Activated CD4-positive, alpha-beta T cell treated with anti-CD3 and anti-CD28 coated beads, Interleukin-2, amount 50 U/mL, for 48 hours (primary cell): ENCODE results near the gene ELL2.

ENCODE experiments used
- DNase-seq, 2 experiments: peaks; one replicate each; pipeline ENCODE4 v3.0.0-alpha.2; 2020

The ELL2 gene

DNA sequence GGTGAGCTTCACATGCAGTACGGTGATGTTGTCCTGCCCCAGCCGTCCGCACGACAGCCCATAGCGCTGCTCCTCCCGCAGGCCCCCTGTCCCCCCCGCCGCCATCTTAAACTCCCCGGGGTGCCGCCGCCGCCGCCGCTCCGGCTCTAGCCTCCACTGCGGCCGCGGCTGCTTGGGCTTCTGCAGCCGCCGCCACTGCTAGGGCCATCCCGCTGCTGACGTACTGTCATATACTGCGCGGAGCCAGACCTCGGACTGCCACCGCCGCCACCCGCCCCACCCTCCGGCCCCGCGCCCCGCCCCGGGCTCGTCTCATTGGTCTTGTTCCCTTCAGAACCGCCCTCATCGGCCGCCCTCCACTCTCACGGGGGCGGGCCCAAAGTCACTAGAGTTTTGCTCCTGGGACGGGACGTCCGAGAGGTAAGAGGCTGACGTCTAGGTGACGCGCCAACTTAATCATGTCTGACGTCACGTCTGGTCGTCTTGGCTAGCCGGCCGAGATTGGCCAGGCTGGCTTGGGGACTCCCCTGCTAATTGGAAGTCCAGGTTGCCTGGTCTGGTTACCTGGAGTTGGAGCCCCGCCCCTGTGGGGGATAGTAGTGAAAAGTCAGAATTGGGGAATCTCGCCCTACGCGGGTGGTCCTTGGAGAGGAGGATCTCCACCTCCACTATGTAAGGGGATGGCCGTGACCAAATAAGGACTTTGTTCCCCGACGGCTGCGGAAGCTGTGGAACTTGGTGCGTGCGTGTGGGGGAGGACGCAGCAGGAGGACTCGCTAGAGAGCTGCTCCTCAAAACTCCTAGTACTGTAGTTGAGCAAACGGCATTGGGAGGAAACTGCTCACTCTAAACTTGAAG lies at the start of gene ELL2:
Gene ELL2, minus strand, starts transcription at position 235 of the 858 bp plus-strand sequence. Its CDS starts 130 bp downstream, at position 105.
- DNase-seq = peak; percentile 98 to 99

DNA sequence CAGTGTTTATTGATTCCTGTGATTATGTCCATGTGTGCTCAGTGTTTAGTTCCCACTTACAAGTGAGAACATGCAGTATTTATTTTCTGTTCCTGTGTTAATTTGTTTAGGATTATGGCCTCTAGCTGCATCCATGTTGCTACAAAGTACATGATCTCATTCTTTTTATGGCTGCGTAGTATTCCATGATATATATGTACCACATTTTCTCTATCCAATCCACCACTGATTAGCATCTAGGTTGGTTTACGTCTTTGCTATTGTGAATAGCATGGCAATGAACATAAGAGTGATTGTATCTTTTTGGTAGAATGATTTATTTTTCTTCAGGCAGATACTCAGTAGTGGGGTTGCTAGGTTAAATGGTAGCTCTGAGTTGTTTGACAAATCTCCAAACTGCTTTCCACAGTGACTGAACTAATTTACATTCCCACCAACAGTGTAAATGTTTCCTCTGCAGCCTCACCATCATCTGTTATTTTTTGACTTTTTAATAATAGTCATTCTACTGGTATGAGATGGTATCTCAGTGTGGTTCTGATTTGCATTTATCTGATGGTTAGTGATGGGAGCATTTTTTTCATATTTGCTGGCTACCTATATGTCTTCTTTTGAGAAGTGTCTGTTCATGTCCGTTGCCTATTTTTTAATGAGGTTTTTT lies 47.5 kb upstream of the ELL2 start:
- no peak for DNase-seq

DNA sequence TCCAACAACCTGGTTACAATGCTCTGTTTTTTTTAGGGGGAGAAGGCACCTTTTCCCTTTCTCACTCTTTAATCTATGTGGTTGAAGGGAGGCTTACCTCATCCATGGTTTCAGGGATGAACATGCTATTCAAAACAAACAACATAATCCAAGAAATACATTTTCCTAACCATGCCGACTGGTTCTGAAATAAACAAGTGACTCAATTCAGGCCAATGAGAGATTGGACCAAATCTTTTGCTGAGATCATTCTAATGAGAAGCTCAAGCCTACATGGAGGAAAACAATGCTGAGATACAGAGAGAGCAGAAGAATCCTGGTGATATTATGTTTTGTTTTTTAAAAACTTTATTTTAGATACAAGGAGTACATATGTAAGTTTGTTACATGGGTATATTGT lies 46.8 kb upstream of the ELL2 start:
- no peak for DNase-seq

DNA sequence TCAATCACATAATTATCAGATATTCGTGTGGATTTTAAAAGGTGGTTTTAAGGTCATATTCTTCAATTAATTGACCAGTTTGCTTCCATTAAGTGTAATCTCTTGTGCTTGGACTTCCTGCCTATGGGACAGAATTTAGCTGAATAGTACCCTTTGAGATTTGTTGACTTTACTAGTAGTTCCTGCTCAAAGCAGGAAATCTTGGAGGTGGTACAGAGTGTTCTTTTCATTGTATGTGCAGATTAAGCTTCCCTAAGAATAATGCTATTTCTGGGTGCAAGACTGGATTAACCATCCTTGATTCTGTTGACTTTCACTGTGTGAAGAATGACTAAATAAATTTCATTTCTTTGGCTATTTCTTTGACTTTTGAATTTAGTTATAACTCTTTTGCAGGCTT lies 45.4 kb upstream of the ELL2 start:
- DNase-seq = no peak

DNA sequence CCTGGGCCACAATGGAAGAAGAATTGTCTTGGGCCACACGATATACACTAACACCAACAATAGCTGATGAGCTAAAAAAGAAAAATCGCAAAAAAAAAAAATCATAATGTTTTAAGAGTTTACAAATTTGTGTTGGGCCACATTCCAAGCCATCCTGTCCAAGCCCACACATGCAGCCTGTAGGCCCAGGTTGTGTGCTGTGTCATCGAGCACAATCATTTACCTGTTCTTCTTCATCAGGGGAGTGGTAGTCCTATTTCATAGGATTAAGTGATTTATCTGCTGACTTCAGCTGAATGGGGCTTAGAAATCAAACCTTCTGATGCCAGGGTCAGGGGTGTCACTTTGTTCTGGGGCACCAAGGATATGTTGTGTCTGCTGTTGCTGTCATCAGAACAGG lies 44.6 kb upstream of the ELL2 start:
- no peak for DNase-seq

DNA sequence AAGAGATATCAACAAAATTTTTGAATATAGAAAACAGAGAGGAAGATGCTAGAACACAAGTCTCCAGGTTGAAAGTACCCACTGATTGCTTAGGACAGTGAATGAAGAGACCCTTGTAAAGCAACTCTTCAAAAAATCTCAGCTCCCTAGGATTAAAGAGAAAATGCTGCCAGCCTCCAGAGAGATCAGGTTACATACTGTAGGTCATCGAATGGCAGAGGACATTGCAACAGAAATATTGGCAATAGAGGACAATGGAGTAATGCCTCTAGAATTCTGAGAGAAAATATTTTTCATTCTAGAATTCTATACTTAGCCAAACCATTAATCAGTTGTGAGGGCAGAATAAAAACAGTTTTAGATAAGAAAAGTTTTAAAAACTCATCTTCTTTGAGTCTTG lies 43.1 kb upstream of the ELL2 start:
- no peak for DNase-seq

DNA sequence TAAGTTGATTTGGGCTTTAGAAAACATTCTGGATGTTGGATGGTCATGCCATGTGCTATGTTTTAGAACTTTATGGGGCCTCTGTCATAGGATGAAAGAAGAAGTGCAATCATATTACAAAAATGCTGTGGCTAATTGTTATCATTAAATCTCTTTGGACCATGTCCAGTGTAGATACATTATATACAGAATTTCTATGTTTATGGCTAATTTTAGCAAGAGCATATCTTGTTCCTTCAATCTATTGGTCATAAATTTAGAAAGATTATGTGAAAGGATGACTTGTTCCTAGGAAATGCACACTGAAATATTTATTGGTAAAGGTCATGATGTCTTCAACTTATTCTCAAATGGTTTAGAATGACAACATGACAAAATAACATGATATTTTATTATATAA lies 42.4 kb upstream of the ELL2 start:
- no peak for DNase-seq

DNA sequence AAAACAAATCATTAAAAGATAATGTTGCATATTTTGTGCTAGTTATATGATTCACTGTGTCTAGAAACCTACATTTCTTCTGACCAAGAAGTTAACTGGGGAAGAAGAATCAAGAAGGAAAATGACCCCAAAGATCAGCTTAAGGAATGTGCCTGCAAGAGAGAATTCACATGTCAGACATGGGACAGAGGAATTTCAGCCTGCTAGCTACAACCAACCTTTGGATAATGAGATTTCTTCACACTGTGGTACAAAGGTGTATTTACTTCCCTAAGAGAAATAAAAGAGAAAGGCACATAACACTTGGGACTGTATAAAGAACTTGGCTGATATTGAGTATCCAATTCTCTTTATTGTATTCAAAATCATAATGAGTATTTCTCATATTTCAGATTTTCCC lies 39.6 kb upstream of the ELL2 start:
- DNase-seq = no peak

DNA sequence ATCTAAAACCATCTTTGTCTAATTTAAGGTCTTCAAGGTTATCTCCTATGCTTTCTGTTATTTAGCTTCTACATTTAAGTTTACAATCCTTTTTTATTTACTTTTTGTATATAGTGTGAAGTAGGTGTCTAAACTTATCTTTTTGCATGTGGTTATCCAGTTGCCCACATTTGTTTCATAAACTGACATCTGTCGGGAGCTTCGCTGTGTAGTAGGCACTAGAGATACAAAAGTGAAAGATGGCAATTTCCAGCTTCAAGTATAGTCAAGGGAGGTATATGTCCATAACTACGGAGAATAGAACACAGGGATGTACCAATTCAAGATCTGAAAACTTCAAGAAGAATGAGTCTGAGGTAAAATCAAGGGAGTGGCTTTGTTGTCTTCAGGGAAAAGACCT lies 38.7 kb upstream of the ELL2 start:
- DNase-seq = no peak

DNA sequence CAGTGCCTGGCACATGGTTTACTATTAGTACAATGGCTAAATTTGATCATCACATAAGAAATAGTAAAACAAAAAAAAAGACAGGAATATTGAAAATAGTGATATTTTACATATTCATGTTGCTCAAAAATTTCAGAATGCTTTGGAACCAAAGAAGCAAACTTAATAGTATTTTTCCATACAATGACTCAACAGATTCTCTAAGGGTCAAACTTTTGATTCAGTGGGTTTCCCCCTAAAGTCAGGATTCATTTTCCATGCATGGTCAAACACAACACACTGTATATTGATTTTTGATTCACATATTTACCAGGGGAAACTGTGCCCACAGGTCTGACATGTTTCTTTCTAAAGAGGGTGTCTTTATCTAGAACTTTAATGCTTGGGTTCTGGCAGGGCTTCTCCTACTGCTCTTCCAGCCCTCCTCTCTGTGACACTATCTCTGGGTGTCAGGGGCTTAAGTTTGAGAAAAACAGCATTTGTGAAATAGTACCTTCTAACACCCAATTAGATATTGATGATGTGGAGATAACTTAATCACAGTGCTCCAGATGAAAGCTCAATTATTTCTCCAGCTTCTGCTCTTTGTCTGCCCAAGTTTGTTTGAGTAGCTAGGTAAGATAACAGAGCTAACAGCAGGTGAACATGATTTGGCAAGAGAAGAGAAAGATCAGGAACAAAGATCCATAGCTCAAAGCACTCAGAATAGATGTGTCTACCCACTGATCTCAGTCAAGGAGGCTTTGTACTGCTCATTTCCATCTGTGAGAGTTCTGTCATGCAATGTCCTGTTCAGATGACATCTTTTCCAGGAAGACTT lies 35.5 kb upstream of the ELL2 start:
- DNase-seq = no peak

DNA sequence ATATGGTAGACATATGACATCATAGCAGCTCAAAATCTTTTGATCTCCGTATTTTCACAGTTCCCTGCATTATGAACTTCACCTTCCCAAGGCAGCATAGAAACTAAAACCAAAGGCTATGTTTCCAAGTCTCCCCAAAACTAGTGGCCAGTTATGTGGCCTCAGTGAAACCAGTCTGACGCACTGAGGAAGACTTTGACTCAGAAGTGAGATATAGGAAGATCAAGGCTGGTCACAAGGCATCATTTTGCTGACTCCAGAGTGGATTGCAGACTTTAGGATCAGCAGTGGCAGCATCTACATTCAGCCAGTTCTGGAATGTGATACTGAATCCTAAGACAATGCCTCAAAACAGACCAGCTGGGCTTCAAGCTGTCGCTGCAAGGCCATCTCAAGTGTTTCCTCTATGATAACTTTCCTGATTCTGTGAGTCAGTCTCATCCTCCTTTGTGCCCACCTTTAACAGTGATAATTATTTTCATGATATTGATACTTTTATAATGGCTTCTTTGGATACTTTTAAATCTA lies 34.4 kb upstream of the ELL2 start:
- DNase-seq = no peak

DNA sequence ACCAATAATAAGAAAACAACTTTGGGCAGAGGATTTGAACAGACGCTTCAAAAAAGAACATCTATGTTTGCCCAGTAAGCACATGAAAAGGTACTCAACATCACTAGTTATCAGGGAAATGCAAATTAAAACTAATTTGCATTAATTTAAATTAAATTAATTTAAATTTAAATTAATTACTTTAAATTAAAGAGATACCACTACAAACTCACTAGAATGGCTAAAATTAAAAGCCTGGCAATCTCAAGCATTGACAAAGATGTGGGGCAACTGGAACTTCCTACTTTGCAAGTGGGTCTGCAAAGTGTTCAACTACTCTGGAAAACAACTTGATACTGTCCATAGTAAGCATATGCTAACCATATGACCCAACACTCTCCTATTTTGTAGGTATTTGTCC lies 32.1 kb upstream of the ELL2 start:
- DNase-seq = no peak

DNA sequence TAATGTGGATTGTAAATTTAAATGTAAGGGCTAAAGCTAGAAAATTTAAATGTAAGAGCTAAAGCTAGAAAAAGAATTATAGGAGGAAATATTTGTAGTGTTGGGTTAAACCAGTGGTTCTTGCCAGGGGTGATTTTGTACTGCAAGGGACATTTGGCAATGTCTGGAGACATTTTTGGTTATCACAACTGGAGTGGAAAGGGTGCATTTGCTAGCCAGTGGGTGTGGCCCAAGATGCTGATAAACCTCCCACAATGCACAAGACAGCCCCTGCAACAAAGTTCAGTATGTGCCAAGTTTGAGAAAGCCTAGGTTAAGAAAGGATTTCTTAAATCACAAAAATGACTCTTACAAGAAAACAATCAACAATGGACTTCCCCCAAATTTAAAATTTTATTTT lies 31.6 kb upstream of the ELL2 start:
- DNase-seq = no peak

DNA sequence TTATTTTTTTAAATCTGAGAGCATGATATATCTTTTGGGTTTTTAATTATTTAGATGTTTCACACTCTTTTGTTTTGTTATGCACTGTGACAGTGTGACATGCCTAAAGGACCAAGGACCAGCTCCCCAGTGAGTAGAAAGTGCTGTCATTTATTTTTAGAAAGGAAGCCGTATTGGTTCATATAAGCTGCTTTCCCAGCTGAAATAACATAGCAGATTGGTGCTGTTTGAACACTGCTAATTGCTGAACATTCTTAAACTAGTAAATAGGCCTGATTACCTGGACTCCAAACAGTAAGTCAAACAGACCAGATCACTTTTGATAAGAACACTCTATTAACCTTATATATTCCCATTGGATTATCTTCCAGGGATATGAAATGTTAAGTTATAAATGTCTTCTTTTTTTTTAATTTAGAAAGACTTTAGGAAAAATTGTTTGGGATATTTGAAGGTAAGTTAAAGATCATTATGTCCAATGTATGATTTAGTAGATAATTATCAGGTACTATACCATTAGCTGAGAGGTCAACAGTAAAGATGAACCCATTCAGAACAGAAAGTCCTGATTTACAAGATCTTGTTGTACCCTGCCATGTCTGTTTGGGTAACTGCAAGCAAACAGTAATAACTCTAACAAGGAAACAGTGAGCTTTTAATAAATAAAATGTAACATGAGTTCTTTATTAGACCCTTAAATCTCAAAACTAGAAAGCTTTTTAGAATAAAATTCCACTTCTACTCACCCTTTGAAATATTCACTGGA lies 27.8 kb upstream of the ELL2 start:
- DNase-seq = no peak

DNA sequence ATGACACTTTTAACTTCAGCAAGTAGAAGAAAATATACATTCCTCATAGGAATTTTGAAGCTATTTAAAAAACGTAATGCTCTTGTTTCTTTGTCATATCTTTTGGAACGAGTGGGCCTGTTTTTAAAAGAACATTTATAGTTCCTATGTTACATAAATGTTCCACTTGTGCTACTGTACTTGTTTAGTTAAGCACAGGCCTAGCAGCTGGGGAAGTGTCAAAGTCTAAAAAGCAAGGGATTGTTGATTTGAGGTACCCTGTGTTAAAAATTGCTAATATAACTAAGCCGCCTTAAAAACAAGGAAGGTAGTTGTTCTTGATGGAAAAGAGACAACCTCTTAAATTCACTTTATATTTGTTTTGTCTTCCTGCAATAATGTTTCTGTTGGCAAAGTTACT lies 27.2 kb upstream of the ELL2 start:
- DNase-seq = no peak

DNA sequence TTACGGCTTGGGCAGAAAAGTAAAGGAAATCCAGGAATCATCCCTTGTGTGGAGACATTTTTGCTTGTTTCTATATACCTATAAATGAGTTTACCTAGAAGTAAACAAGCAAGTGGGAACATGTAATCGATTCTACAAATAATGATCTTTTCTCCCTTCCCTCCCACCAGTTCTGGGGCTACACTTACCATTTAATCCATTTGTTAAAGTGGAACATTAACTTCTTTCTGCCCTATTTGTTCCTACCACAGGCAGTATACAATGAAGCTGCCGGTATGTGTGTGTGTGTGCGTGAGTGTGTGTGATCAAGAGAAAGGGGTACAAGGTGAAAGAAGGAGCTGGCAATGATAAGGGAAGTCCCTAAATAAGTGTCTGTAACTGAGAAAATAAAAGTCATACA lies 26.4 kb upstream of the ELL2 start:
- DNase-seq = no peak

DNA sequence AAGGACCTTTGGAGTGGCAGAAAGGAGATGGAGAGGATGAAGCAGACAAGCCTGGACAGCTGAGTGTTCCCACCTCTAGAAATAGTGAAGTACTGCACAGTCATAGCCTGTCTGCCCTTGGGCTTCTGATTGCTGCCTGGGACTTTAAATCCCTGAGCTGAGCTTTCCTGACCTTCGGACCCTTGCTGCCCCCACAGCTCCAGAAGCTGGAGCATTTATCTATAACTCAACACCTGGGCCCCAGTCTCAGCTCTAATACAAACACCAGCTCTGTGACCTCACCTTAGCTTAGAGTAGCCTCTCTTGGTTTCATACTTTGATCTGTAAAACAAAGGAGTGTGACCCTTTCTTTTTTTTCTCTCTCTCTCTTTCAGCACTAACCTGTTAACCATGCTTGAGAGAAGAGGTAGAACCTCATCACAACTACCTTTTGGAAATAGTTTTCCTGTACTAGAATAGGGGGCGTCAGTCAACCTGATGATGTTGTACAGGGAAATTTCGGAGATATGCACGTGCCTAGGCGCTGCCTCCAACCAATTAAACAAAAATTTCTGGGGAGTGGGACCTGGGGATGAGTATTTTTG lies 25.4 kb upstream of the ELL2 start:
- no peak for DNase-seq

DNA sequence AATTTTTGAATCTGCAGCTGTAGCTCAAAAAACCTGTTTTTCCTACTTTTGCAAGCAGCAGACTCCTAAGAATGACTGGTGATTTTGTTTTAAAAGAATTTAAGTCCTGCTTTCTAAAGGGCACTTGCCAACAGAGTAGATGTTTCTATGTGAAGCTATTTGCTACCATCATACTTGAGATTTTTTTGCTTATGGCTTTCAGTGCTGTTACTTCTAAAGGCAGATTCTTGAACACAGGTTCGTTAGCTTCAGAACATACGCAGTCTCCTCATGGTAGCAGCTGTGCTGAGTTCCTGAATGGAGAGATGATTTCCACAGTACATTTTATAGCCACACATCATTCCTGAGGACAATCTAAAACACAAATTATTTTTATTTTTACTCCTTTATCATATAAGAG lies 24.4 kb upstream of the ELL2 start:
- DNase-seq = no peak

DNA sequence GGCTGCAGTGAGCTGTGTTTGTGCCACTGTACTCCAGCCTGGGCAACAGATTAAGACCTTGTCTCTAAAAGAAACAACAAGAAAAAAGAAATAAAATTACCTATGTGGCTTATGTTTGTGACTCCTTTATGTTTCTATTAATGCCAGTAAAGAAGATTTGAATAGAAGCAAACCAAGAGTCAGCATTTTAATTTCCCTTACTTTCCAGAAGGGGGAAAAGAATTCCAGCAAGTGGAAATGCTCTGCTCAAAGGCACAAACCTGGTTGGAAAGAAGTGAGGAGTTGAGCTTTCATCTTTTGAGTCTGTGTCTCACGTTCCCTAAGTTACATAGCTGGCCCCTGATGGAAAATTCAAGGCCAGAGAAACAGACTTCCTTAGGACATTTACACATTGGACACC lies 23.6 kb upstream of the ELL2 start:
- DNase-seq = no peak

DNA sequence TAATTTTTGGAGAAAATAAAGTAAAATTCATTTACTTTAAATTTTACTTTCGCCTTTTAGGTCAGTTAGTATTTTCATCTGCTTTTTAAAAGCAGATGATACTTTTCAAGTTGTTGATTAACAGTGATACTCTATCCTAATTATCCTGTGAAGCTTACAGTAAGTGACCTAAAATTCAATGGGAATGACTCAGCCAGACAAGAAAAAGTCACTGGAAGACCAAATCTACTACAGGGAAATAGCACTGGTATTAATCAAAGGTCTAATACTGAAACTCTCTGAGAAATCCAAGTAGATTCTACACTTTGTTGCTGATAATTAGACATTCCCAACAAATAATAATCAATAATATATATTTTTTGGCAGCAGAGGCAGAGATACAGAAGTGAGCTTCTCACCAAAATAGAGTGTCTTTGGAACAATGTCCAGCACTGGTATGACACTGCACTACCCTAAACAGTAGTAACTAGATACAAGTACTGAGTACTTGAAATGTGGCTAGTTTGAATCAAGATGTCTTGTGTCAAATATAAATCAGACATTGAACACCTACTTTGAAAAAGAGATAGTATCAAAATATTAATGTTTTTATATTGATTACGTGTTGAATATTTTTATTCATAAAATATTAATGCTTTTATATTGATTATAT lies 22.8 kb upstream of the ELL2 start:
- DNase-seq = no peak

DNA sequence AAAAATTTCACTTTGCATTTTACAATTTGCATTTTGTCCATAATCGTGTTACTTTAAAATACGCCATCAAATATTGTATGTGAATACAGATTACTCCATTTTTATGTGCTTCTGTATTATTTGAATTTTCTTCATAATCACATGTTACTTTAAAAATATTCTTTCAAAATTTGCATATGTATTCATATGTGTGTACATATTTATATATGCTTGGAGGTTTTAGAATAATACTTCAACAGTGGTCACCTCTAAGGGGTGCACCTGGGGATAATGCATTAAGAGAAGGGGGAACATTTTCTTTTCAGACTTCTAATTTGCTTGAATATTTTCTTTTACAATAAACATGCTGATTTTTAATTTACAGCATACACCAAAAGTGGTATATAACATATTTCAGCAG lies 21.9 kb upstream of the ELL2 start:
- DNase-seq = no peak

DNA sequence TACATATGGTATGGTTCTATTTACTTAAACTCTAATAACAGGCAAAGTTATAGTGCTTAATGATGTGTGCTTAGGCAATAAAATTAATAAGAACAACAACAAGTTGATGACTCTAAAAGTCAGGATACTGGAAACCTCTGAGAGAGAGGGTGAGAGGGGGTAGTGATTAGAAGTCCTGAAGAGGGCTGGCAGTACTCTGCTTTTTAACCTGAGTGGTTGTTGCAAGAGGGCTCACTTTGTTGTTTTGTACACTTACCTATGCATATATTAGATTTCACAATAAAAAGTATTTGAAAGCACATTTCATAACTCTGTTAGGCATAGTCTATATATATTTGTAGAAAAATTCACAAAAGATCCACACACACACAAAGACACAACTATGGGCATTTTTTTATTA lies 21.4 kb upstream of the ELL2 start:
- DNase-seq = no peak
